GM21526 (cell line): ENCODE results near the gene PUS1.

Source experiments
- ATAC-seq: cut with Tn5 transposase; IDR thresholded peaks from one replicate; pipeline ENCODE4 v1.9.1; 2021; ENCODE audit warnings: moderate library complexity; ENCODE audit not compliant: unreplicated experiment, low FRiP score

The PUS1 gene

GRCh38 chr12:131915000-131915689, 13.9 kb upstream of the PUS1 start:
- ATAC-seq = no peak

- ATAC-seq = no peak
Observed at GRCh38 chr12:131915823-131916222, 13.3 kb upstream of the PUS1 start.

GRCh38 chr12:131916306-131917138, 12.6 kb upstream of the PUS1 start:
- no peak for ATAC-seq

DNA sequence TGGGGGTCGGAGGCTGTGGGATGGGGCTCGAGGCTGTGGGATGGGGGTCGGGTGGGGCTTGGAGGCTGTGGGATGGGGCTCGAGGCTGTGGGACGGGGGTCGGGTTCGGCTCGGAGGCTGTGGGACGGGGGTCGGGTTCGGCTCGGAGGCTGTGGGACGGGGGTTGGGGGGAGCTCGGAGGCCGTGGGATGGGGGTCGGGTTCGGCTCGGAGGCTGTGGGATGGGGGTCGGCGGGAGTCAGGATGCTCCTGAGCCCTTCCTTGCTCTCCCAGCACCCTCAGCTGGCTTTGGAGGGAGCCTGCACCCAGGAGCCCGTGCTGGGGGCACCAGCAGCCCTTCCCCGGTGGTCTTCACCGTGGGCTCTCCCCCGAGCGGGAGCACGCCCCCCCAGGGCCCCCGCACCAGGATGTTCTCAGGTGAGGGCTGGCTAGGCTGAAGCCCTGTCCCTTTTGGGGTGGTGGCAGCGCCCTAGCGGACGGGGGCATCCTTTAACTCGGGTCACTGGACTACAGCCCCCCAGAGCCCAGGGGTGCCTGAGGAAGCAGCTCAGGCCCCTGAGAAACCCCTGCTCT, 11.9 kb upstream of the PUS1 start:
- ATAC-seq = no peak

GRCh38 chr12:131917711-131918306, 11.3 kb upstream of the PUS1 start:
- ATAC-seq = no peak

GRCh38 chr12:131918311-131919050, 10.6 kb upstream of the PUS1 start:
- no peak for ATAC-seq

GRCh38 chr12:131919051-131919347, 10.1 kb upstream of the PUS1 start:
- no peak for ATAC-seq

DNA sequence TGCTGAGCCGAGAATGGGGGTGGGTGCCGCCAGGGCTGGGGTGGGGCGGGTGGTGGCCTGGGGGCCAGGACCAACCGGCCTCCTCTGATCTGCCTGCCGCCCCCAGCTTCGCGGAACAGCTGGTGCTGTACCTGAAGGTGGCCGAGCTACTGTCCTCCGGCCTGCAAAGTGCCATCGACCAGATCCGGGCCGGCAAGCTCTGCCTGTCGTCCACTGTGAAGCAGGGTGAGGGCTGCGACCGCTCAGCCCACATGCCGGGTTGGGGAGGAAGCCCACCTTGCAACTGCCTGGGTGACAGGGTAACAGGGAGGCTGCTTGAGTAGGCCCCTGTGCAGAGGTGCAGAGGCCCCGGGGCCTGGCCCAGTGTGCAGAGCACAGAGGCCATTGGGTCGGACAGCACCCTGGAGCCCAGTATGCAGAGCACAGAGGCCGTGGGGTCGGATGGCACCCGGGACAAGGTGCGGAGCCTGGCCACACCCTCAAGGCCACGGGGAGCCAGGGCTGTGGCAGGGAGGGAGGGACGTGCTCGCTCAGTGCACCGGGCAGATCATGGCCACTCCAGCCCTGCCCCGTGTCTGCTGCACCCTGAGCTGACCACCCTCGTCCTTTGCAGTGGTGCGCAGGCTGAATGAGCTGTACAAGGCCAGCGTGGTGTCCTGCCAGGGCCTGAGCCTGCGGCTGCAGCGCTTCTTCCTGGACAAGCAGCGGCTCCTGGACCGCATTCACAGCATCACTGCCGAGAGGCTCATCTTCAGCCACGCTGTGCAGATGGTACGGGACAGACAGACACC, 9.5 kb upstream of the PUS1 start:
- ATAC-seq = no peak

GRCh38 chr12:131920157-131920508, 8.9 kb upstream of the PUS1 start:
- ATAC-seq = no peak

DNA sequence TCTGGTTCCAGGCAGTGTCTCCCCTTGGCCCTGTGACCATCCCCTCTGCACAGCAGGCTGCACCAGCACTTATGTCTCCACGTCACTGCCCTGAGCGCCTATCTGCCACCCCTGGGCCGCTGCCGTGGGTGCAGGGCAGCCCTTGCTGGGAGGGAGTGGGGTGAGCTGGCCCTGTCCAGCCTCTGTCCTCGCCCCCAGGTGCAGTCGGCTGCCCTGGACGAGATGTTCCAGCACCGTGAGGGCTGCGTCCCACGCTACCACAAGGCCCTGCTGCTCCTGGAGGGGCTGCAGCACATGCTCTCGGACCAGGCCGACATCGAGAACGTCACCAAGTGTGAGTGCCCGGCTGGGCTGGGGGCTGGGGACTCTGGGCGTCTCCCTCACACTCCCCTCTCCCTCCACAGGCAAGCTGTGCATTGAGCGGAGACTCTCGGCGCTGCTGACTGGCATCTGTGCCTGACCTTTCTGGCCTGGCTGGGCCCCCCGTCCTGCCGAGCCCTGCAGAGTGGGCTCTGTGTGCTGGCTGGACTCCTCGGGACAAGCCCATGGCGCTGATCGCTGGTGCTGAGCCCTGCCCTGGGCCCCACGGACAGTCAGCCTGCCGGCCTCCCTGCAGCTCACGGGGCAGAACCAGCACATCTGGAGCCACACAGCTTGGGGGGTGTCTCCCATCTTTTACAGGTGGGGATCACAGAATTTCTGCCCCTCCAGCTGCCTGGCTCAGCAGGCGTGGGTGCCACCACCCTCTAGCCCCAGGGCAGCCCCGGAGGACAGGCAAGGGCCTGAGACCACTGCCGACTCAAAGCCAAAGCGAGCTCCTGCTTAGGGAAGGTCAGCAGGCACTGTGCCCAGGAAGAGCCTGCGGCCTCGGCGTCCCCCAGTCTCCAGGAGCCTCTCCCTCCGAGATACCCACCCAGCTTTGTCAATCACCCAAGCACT, 7.9 kb upstream of the PUS1 start:
- no peak for ATAC-seq

- no peak for ATAC-seq
Observed at GRCh38 chr12:131921866-131922769, 7.0 kb upstream of the PUS1 start.

- no peak for ATAC-seq
Observed at GRCh38 chr12:131922772-131923171, 6.3 kb upstream of the PUS1 start.

GRCh38 chr12:131923260-131923659, 5.8 kb upstream of the PUS1 start:
- peak; percentile 74 for ATAC-seq

GRCh38 chr12:131927110-131928079, 1.7 kb upstream of the PUS1 start:
- ATAC-seq = no peak

DNA sequence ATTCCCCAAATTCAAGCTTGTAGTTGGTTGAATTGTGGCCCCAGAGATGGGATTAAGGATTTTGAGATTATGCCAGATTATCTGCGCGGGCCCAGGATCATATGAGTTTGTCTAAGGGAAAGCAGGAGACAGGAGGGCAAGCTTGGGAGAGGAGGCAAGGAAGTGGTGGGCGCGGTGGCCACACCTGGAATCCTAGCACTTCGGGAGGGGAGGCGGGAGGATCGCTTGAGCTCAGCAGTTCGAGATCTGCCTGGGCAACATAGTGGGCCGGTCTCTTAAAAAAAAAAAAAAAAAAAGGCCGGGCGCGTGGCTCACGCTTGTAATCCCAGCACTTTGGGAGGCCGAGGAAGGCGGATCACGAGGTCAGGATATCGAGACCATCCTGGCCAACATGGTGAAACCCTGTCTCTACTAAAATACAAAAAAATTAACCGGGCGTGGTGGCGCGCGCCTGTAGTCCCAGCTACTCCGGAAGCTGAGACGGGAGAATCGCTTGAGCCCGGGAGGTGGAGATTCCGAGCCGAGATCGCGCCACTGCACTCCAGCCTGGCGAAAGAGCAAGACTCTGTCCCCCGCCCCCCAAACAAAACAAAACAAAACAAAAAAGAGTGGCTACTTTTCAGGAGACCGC, 881 bp upstream of the PUS1 start:
- ATAC-seq = no peak
